Activated CD4-positive, alpha-beta memory T cell treated with anti-CD3 and anti-CD28 coated beads for 36 hours (primary cell): ENCODE data around the gene AMER2. TPM values are rescaled to one million over a fixed set of nuclear protein-coding genes. Genes with fewer than 3 reads are reported as not detected.

Source experiments
- total RNA-seq, 2 experiments: library from RNA; stranded (reverse); gene quantifications; one replicate each; pipeline ENCODE4 v1.2.3, GENCODE V29; 2021

AMER2 gene
- total RNA-seq, 2 experiments from 2014 or later: not detected

Other genes with a start within 250 kb of the AMER2 start
- gene PABPC3, start 76.2 kb downstream of the AMER2 start, total RNA-seq: 1 to 10 TPM in 1 of 2 experiments, under 1 TPM in 1; 0.81 to 1.3 TPM
- gene MTMR6, start 115.2 kb upstream of the AMER2 start, total RNA-seq: 10 to 100 TPM; 12.2 to 12.5 TPM
- 100 to 1,000 TPM in 1 of 2 experiments, 10 to 100 TPM in 1; 99.4 to 101 TPM for gene NUP58, start 129.3 kb upstream of the AMER2 start, total RNA-seq
- under 1 TPM; 0.22 to 0.29 TPM for gene ATP8A2, start 199.7 kb upstream of the AMER2 start, total RNA-seq